Spinal cord (tissue), 10 donors: ENCODE data around the gene EFCC1. TPM values are rescaled to one million over a fixed set of nuclear protein-coding genes. Genes with fewer than 3 reads are reported as not detected.
"Not testable (repeated sequence)": the region's sequence is repeated elsewhere in the genome, so short reads cannot be mapped to it uniquely, and the experiment has no call there.

Experiments used
- DNase-seq, 6 donors: peaks; one replicate each; pipeline versions ENCODE4 v3.0.0 to v3.0.0-alpha.2; 2013 to 2015; ENCODE audit warnings: low spot score in 6 of 6, low read depth in 4 of 6
- H3K27ac ChIP-seq: one replicate; pipeline ENCODE4 v1.5.1; 2013; ENCODE audit warnings: low read depth, low read length, control low read depth
- H3K27me3 ChIP-seq: one replicate; pipeline ENCODE4 v1.6.1; 2013; ENCODE audit warnings: low read length; ENCODE audit not compliant: control insufficient read depth, insufficient read depth
- H3K36me3 ChIP-seq: one replicate; pipeline ENCODE4 v1.6.1; 2013; ENCODE audit warnings: low read length; ENCODE audit not compliant: control insufficient read depth, insufficient read depth
- H3K4me1 ChIP-seq: one replicate; pipeline ENCODE4 v1.6.1; 2013; ENCODE audit warnings: low read length; ENCODE audit not compliant: control insufficient read depth, insufficient read depth
- H3K4me3 ChIP-seq: one replicate; pipeline ENCODE4 v1.5.1; 2013; ENCODE audit warnings: low read depth, low read length, control low read depth
- H3K9me3 ChIP-seq: one replicate; pipeline ENCODE4 v1.6.1; 2013; ENCODE audit warnings: low read length; ENCODE audit not compliant: control insufficient read depth, insufficient read depth
- WGBS: methylation state at CpG from one replicate; pipeline ENCODE4 v1.1.5; 2013; ENCODE audit warnings: missing lambda C conversion rate; ENCODE audit not compliant: insufficient coverage; 5-methylcytosine and 5-hydroxymethylcytosine counted together
- polyA plus RNA-seq, 2 donors: library from polyadenylated mRNA; unstranded; fragments of 120-200 nt; gene quantifications; one replicate each; pipeline ENCODE4 v1.2.1, GENCODE V29; 2013; ENCODE audit not compliant: insufficient read length in 2 of 2
- total RNA-seq, 2 donors: library from RNA; depleted of rRNA in 1 of 2; stranded (reverse); fragments of 120-200 nt in 1 of 2; fragments of >200 nt in 1 of 2; gene quantifications; one replicate each; pipeline versions ENCODE4 v1.2.3 to v1.2.4, GENCODE V29; 2013 to 2014
- donor health status: healthy.

Gene EFCC1
- total and polyA plus RNA-seq, 4 donors: 0.89 to 5.2 (median 3.0) TPM

DNA sequence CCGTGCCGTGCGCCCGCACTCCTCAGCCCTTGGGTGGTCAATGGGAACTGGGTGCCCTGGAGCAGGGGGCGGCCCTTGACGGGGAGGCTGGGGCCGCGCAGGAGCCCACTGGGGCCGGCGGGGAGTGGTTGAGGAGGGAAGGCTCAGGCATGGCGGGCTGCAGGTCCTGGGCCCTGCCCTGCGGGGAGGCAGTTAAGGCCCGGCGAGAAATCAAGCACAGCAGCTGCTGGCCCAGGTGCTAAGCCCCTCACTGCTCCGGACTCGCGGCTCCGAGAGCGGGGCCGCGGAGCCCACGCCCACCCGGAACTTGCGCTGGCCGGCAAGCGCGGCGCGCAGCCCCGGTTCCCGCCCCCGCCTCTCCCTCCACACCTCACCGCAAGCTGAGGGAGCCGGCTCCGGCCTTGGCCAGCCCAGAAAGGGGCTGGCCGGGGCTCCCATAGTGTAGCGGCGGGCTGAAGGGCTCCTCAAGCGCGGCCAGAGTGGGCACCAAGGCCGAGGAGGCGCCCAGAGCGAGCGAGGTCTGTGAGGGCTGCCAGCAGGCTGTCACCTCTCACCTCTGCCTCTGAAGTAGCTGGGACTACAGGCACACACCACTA, 67.3 kb downstream of the EFCC1 start:
- Histone ChIP-seq H3K27ac (no peak overlapping the region), H3K4me3 (peak overlapping the region; percentile 31), H3K27me3 (peaks cover 2% of the 10 kb centered on the region), H3K9me3 (no peaks in the 10 kb centered on the region), H3K4me1 (peaks cover 3% of the 10 kb centered on the region), H3K36me3 (no peaks in the 10 kb centered on the region)
- DNase-seq: no peak
- WGBS: 18% methylated on average over 39 of the region's 44 CpGs

GRCh38 chr3:129069313-129070085, 68.4 kb downstream of the EFCC1 start:
- H3K4me3 ChIP-seq, H3K36me3 ChIP-seq, H3K9me3 ChIP-seq, H3K4me1 ChIP-seq, DNase-seq, H3K27me3 ChIP-seq, H3K27ac ChIP-seq: not testable (repeated sequence)
- 79% methylated on average over 9 of the region's 13 CpGs for WGBS

DNA sequence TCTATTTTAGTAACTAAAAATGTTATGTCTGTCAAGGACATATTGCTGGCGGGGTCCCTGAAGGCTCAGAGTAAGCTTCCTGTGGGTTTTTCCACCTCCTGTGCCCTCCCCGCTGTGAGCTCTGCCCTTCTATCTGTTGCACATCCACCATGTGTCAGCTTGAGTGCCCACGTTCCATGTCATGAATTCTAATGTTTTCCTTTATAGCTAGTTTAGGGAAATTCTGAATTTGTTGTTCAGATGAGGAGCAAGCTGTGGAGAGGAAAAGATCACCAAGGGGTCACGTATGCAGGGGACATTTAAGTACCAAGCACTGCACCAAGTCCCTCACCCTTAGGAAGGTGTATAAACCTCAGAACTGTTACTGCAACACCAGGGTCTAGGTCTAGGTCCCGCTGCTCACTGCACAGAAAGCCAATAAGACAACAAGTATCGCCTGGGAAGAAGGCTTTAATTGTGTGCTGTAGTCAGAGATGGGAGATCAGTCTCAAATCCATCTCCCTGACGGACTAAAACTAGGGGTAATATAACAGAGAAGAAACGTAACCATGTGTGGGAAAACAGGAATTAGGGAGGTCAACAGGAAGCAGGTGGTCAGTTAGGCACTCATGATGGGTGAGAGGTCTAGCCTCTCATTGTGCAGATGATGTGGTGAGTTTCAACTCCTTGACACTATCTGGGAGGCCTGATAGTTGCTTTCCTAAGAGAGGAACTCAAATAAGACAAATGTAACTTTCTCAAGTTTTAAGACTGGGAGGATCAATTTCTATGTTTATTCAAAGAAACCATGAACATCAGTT, 69.2 kb downstream of the EFCC1 start:
- Histone ChIP-seq H3K27ac (no peak overlapping the region), H3K36me3 (no peaks in the 10 kb centered on the region), H3K4me1 (peaks cover 3% of the 10 kb centered on the region), H3K27me3 (peaks cover 2% of the 10 kb centered on the region), H3K4me3 (no peak overlapping the region), H3K9me3 (no peaks in the 10 kb centered on the region)
- WGBS: 89% methylated on average over 3 of the region's 8 CpGs
- no peak for DNase-seq

- Histone ChIP-seq H3K27ac (no peak overlapping the region), H3K4me1 (no peaks in the 10 kb centered on the region), H3K4me3 (no peak overlapping the region), H3K9me3 (no peaks in the 10 kb centered on the region), H3K36me3 (no peaks in the 10 kb centered on the region), H3K27me3 (no peaks in the 10 kb centered on the region)
- DNase-seq: no peak
- 88% methylated on average over 7 of the region's 7 CpGs for WGBS
Observed at GRCh38 chr3:129077222-129077621, 76.1 kb downstream of the EFCC1 start.

GRCh38 chr3:129078510-129078909, 77.4 kb downstream of the EFCC1 start:
- H3K27ac ChIP-seq: no peak overlapping the region
- 87% methylated on average over 4 of the region's 8 CpGs for whole genome bisulfite sequencing
- no peaks in the 10 kb centered on the region for H3K36me3 ChIP-seq
- no peaks in the 10 kb centered on the region for H3K4me1 ChIP-seq
- H3K9me3 ChIP-seq: no peaks in the 10 kb centered on the region
- no peak overlapping the region for H3K4me3 ChIP-seq
- no peak for DNase-seq
- no peaks in the 10 kb centered on the region for H3K27me3 ChIP-seq

- H3K27me3 ChIP-seq: no peaks in the 10 kb centered on the region
- no peaks in the 10 kb centered on the region for H3K4me1 ChIP-seq
- H3K36me3 ChIP-seq: no peaks in the 10 kb centered on the region
- no peak overlapping the region for H3K4me3 ChIP-seq
- no peak overlapping the region for H3K27ac ChIP-seq
- WGBS: 90% methylated on average over 2 of the region's 8 CpGs
- DNase-seq: no peak
- no peaks in the 10 kb centered on the region for H3K9me3 ChIP-seq
Observed at GRCh38 chr3:129081503-129081902, 80.4 kb downstream of the EFCC1 start.

GRCh38 chr3:129082026-129082425, 80.9 kb downstream of the EFCC1 start:
- no peak overlapping the region for H3K4me3 ChIP-seq
- no peaks in the 10 kb centered on the region for H3K27me3 ChIP-seq
- WGBS: 90% methylated on average over 7 of the region's 9 CpGs
- no peak for DNase-seq
- no peak overlapping the region for H3K27ac ChIP-seq
- H3K4me1 ChIP-seq: peaks cover 2% of the 10 kb centered on the region
- peaks cover under 1% of the 10 kb centered on the region for H3K36me3 ChIP-seq
- H3K9me3 ChIP-seq: no peaks in the 10 kb centered on the region

DNA sequence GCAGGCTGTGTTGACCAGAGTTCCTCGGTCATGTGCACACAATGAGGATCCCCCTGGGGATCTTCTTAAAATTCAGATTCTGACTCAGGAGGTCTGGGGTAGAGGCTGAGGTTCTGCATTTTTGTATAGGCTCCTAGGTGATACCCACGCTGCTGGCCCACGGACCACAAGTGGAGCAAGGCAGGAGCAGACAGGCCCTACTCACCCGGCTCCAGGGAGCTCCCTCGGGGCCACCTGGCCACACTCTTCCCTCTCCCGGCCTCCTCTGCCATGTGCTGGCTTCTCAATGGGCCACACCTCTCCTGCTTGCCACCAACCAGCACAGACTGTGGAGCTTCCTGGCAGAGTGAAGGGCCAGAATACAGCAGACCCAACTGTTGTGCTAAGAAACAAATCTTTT, 83.4 kb downstream of the EFCC1 start:
- Histone ChIP-seq H3K9me3 (no peaks in the 10 kb centered on the region), H3K27me3 (no peaks in the 10 kb centered on the region), H3K4me3 (no peak overlapping the region), H3K36me3 (peaks cover 3% of the 10 kb centered on the region), H3K4me1 (peaks cover 6% of the 10 kb centered on the region), H3K27ac (no peak overlapping the region)
- 74% methylated on average over 6 of the region's 6 CpGs for WGBS
- no peak for DNase-seq

- no peak overlapping the region for H3K27ac ChIP-seq
- WGBS: 94% methylated on average over 12 of the region's 12 CpGs
Observed at GRCh38 chr3:129085165-129085715, 84.1 kb downstream of the EFCC1 start.

More at GRCh38 chr3:129085165-129085715, 84.1 kb downstream of the EFCC1 start:
- H3K4me1 ChIP-seq: peaks cover 6% of the 10 kb centered on the region
- no peaks in the 10 kb centered on the region for H3K9me3 ChIP-seq
- peaks cover 3% of the 10 kb centered on the region for H3K36me3 ChIP-seq
- no peak overlapping the region for H3K4me3 ChIP-seq
- H3K27me3 ChIP-seq: no peaks in the 10 kb centered on the region
- no peak for DNase-seq
